Measurements from ENCODE around the gene OSER1. TPM values are rescaled to one million over a fixed set of nuclear protein-coding genes. Genes with fewer than 3 reads are reported as not detected.
A peak's percentile ranks its signal among the peaks of the same experiment; 100 is the strongest.
"Not testable (repeated sequence)": the region's sequence is repeated elsewhere in the genome, so short reads cannot be mapped to it uniquely, and the experiment has no call there.

Gene OSER1
- total RNA-seq, 1 donor, result 46.7 TPM

DNA sequence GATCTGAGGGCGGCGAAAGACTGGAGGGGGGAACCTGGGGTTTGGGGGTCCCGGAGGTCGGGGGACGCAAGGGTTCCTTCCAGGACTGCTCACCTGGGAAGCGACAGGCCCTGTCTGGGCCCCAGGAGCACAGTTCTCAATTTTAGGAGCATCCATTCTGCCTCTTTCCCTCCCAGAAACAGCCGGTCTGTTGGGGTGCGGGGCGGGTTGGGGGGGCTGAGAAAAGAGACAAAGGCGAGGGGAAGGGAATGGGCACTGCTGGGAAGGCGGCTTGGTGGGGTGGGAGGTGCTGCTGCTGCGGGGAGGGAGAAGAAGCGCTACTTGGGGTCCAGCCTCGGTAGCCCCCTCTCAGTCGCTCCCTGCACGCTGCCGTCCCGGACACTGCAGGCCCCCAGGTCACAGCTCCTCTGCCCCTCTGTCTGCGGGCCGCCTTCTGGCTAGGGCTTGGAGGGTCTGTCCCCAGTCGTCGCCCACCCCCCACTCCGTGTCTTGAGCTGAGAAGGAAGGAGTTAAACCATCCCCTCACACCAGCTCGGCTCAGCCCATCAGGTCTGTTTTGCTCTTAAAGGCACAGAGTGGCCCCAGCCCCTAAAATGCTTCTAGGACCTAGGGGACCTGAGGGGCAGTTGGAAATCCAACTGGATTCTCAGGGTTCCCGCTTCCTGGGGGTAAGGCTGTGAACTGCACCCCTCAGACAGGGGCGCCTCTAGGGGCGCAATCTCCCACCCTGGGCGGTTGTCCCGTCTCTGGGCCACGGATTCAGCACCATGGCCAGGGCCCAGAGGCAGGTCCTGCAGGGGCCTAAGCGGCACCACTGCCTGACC is 37.2 kb upstream of the OSER1 start:
- H3K4me1 ChIP-seq (ENCODE audit: insufficient read depth, low read length), result no peaks in the 10 kb centered on the region
- no peaks in the 10 kb centered on the region for H3K79me2 ChIP-seq (ENCODE audit: insufficient read depth, low read length)
- DNase-seq (ENCODE audit: insufficient read length, low spot score, missing footprints), result peak; percentile 85
- no peak overlapping the region for H2AFZ ChIP-seq (ENCODE audit: low read length)
- H3K27ac ChIP-seq (ENCODE audit: low read depth, low read length), result no peak overlapping the region
- peaks cover 15% of the 10 kb centered on the region for H3K27me3 ChIP-seq (ENCODE audit: insufficient read depth, low read length)
- H4K20me1 ChIP-seq (ENCODE audit: insufficient read depth, low read length), result peaks cover 25% of the 10 kb centered on the region
- no peaks in the 10 kb centered on the region for H3K36me3 ChIP-seq (ENCODE audit: insufficient read depth, low read length)
- no peaks in the 10 kb centered on the region for H3K9me3 ChIP-seq (ENCODE audit: low read depth, low read length)
- TF ChIP-seq, protein P1, sequence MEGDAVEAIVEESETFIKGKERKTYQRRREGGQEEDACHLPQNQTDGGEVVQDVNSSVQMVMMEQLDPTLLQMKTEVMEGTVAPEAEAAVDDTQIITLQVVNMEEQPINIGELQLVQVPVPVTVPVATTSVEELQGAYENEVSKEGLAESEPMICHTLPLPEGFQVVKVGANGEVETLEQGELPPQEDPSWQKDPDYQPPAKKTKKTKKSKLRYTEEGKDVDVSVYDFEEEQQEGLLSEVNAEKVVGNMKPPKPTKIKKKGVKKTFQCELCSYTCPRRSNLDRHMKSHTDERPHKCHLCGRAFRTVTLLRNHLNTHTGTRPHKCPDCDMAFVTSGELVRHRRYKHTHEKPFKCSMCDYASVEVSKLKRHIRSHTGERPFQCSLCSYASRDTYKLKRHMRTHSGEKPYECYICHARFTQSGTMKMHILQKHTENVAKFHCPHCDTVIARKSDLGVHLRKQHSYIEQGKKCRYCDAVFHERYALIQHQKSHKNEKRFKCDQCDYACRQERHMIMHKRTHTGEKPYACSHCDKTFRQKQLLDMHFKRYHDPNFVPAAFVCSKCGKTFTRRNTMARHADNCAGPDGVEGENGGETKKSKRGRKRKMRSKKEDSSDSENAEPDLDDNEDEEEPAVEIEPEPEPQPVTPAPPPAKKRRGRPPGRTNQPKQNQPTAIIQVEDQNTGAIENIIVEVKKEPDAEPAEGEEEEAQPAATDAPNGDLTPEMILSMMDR (IDR thresholded peaks at IDR 0.05; ENCODE audit: extremely low read depth, low read depth, low read length), result peak; percentile 44
- no peak overlapping the region for H3K4me3 ChIP-seq (ENCODE audit: insufficient read depth, low read length)
- H3K4me2 ChIP-seq (ENCODE audit: insufficient read depth, low read length), result no peak overlapping the region

- H3K4me1 ChIP-seq (ENCODE audit: insufficient read depth, low read length), result no peaks in the 10 kb centered on the region
- H3K79me2 ChIP-seq (ENCODE audit: insufficient read depth, low read length), result no peaks in the 10 kb centered on the region
- H3K4me2 ChIP-seq (ENCODE audit: insufficient read depth, low read length), result no peak within 1 kb of the TSS
- H3K9me3 ChIP-seq (ENCODE audit: low read depth, low read length), result no peaks in the 10 kb centered on the region
- H3K27me3 ChIP-seq (ENCODE audit: insufficient read depth, low read length), result peaks cover 15% of the 10 kb centered on the region
- H3K36me3 ChIP-seq (ENCODE audit: insufficient read depth, low read length), result no peaks in the 10 kb centered on the region
- TF ChIP-seq, protein P1 (IDR thresholded peaks at IDR 0.05; ENCODE audit: extremely low read depth, low read depth, low read length), result no peak
- no peak within 1 kb of the TSS for H3K4me3 ChIP-seq (ENCODE audit: insufficient read depth, low read length)
- H4K20me1 ChIP-seq (ENCODE audit: insufficient read depth, low read length), result peaks cover 25% of the 10 kb centered on the region
- no peak within 1 kb of the TSS for H2AFZ ChIP-seq (ENCODE audit: low read length)
- no peak within 1 kb of the TSS for H3K27ac ChIP-seq (ENCODE audit: low read depth, low read length)
- no peak for DNase-seq (ENCODE audit: insufficient read length, low spot score, missing footprints)
Measured at GRCh38 chr20:44247131-44247571, 36.6 kb upstream of the OSER1 start, which contains the start of gene GDAP1L1. Gene GDAP1L1 (plus strand): TSS chr20:44247308. CDS start chr20:44247335, 27 bp downstream.

- H3K4me3 ChIP-seq (ENCODE audit: insufficient read depth, low read length), result no peak overlapping the region
- H2AFZ ChIP-seq (ENCODE audit: low read length), result no peak overlapping the region
- TF ChIP-seq, protein P1 (IDR thresholded peaks at IDR 0.05; ENCODE audit: extremely low read depth, low read depth, low read length), result no peak
- H3K9me3 ChIP-seq (ENCODE audit: low read depth, low read length), result no peaks in the 10 kb centered on the region
- H4K20me1 ChIP-seq (ENCODE audit: insufficient read depth, low read length), result peaks cover 25% of the 10 kb centered on the region
- H3K79me2 ChIP-seq (ENCODE audit: insufficient read depth, low read length), result no peaks in the 10 kb centered on the region
- H3K27me3 ChIP-seq (ENCODE audit: insufficient read depth, low read length), result peaks cover 15% of the 10 kb centered on the region
- H3K4me2 ChIP-seq (ENCODE audit: insufficient read depth, low read length), result no peak overlapping the region
- H3K36me3 ChIP-seq (ENCODE audit: insufficient read depth, low read length), result no peaks in the 10 kb centered on the region
- H3K4me1 ChIP-seq (ENCODE audit: insufficient read depth, low read length), result no peaks in the 10 kb centered on the region
- H3K27ac ChIP-seq (ENCODE audit: low read depth, low read length), result no peak overlapping the region
- no peak for DNase-seq (ENCODE audit: insufficient read length, low spot score, missing footprints)
Measured at GRCh38 chr20:44245977-44246376, 35.4 kb upstream of the OSER1 start.

- H3K27ac ChIP-seq (ENCODE audit: low read depth, low read length), result no peak overlapping the region
- TF ChIP-seq, protein P1 (IDR thresholded peaks at IDR 0.05; ENCODE audit: extremely low read depth, low read depth, low read length), result no peak
- H3K4me3 ChIP-seq (ENCODE audit: insufficient read depth, low read length), result no peak overlapping the region
- H3K79me2 ChIP-seq (ENCODE audit: insufficient read depth, low read length), result no peaks in the 10 kb centered on the region
- peaks cover 2% of the 10 kb centered on the region for H3K9me3 ChIP-seq (ENCODE audit: low read depth, low read length)
- no peaks in the 10 kb centered on the region for H3K36me3 ChIP-seq (ENCODE audit: insufficient read depth, low read length)
- no peak overlapping the region for H2AFZ ChIP-seq (ENCODE audit: low read length)
- H4K20me1 ChIP-seq (ENCODE audit: insufficient read depth, low read length), result peaks cover 6% of the 10 kb centered on the region
- peaks cover 5% of the 10 kb centered on the region for H3K27me3 ChIP-seq (ENCODE audit: insufficient read depth, low read length)
- no peak overlapping the region for H3K4me2 ChIP-seq (ENCODE audit: insufficient read depth, low read length)
- DNase-seq (ENCODE audit: insufficient read length, low spot score, missing footprints), result no peak
- no peaks in the 10 kb centered on the region for H3K4me1 ChIP-seq (ENCODE audit: insufficient read depth, low read length)
Measured at GRCh38 chr20:44241796-44242195, 31.2 kb upstream of the OSER1 start.

GRCh38 chr20:44236840-44237239 is 26.3 kb upstream of the OSER1 start:
- H3K79me2 ChIP-seq (ENCODE audit: insufficient read depth, low read length); H3K4me3 ChIP-seq (ENCODE audit: insufficient read depth, low read length); H3K4me2 ChIP-seq (ENCODE audit: insufficient read depth, low read length); H3K27me3 ChIP-seq (ENCODE audit: insufficient read depth, low read length); H3K9me3 ChIP-seq (ENCODE audit: low read depth, low read length); H4K20me1 ChIP-seq (ENCODE audit: insufficient read depth, low read length); H3K27ac ChIP-seq (ENCODE audit: low read depth, low read length); DNase-seq (ENCODE audit: insufficient read length, low spot score, missing footprints); H3K36me3 ChIP-seq (ENCODE audit: insufficient read depth, low read length); H3K4me1 ChIP-seq (ENCODE audit: insufficient read depth, low read length); H2AFZ ChIP-seq (ENCODE audit: low read length): not testable (repeated sequence)

All from osteoblast (primary cell).